ENCODE results near the gene PNPLA5. TPM values are rescaled to one million over a fixed set of nuclear protein-coding genes. Genes with fewer than 3 reads are reported as not detected.

PNPLA5 gene
- total RNA-seq, 1 experiment from 2014 or later = 5.3 TPM

DNA sequence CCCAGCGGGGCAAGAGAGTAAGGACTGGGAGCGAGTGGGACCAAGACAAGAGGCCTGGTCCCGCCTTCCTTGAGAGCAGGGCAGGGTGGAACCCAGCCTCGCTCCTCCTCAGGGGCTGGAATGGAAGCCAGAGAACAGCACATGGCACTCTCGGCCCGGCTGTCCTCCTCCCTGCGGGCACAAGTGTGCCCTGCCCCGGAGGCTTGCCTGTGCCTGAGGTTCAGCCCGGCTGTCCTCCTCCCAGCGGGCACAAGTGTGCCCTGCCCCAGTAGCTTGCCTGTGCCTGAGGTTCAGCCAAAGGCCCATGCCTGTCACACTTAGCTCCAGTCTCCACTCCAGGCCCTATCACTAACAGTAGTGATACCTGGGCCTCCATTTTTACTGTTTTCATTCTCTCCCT lies 53.7 kb downstream of the PNPLA5 start:
- Mint-ChIP-seq H3K27ac (no peak overlapping the region), H3K4me3 (no peak overlapping the region), H3K36me3 (peaks cover 7% of the 10 kb centered on the region; the same call in 1 of the 2 replicates), H3K4me1 (no peaks in the 10 kb centered on the region), H3K27me3 (ENCODE audit: low read depth) (no peaks in the 10 kb centered on the region), H3K9me3 (no peaks in the 10 kb centered on the region)
- ChIA-PET POLR2A (interaction anchor here (0.6 kb wide), 1 partner anchor 22 kb away, joined by 3 read pairs; no protein-coding TSS in a partner anchor), CTCF (no interaction called here)
- TF ChIP-seq, protein P1, sequence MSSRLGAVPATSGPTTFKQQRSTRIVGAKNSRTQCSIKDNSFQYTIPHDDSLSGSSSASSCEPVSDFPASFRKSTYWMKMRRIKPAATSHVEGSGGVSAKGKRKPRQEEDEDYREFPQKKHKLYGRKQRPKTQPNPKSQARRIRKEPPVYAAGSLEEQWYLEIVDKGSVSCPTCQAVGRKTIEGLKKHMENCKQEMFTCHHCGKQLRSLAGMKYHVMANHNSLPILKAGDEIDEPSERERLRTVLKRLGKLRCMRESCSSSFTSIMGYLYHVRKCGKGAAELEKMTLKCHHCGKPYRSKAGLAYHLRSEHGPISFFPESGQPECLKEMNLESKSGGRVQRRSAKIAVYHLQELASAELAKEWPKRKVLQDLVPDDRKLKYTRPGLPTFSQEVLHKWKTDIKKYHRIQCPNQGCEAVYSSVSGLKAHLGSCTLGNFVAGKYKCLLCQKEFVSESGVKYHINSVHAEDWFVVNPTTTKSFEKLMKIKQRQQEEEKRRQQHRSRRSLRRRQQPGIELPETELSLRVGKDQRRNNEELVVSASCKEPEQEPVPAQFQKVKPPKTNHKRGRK (CRISPR knock-in tag; IDR thresholded peaks at IDR 0.05; ENCODE audit: borderline replicate concordance) = no peak
- TF ChIP-seq, protein P2, sequence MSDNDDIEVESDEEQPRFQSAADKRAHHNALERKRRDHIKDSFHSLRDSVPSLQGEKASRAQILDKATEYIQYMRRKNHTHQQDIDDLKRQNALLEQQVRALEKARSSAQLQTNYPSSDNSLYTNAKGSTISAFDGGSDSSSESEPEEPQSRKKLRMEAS (CRISPR knock-in tag; IDR thresholded peaks at IDR 0.05) = no peak
- TF ChIP-seq, protein P3, sequence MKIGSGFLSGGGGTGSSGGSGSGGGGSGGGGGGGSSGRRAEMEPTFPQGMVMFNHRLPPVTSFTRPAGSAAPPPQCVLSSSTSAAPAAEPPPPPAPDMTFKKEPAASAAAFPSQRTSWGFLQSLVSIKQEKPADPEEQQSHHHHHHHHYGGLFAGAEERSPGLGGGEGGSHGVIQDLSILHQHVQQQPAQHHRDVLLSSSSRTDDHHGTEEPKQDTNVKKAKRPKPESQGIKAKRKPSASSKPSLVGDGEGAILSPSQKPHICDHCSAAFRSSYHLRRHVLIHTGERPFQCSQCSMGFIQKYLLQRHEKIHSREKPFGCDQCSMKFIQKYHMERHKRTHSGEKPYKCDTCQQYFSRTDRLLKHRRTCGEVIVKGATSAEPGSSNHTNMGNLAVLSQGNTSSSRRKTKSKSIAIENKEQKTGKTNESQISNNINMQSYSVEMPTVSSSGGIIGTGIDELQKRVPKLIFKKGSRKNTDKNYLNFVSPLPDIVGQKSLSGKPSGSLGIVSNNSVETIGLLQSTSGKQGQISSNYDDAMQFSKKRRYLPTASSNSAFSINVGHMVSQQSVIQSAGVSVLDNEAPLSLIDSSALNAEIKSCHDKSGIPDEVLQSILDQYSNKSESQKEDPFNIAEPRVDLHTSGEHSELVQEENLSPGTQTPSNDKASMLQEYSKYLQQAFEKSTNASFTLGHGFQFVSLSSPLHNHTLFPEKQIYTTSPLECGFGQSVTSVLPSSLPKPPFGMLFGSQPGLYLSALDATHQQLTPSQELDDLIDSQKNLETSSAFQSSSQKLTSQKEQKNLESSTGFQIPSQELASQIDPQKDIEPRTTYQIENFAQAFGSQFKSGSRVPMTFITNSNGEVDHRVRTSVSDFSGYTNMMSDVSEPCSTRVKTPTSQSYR (CRISPR knock-in tag; IDR thresholded peaks at IDR 0.05) = no peak
- TF ChIP-seq SMAD3 (CRISPR knock-in tag; IDR thresholded peaks at IDR 0.05; ENCODE audit: borderline replicate concordance) = no peak
- ATAC-seq (no peak), DNase-seq (ENCODE audit: low spot score) (no peak)

DNA sequence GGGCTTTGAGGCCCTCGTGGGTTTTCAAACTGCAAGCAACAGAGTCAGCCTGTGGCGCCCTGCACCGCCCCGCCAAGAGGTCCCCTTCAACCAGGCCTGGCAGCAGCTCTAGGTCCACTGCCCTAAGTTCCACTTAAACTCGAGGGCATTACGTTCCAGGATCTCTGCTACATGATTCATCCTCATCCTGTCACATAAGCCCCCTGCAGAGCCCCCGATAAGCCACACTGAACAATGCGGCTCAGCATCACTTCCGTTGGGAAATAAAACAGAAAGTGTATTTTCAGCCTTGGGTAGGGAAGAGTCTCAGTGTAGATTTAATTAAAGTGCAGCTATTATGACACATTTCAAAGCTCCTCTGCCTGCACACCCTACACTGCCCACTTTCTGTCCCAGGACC lies 54.1 kb downstream of the PNPLA5 start:
- H3K27ac Mint-ChIP-seq = no peak overlapping the region
- H3K27me3 Mint-ChIP-seq (ENCODE audit: low read depth) = no peaks in the 10 kb centered on the region
- no peak overlapping the region for H3K4me3 Mint-ChIP-seq
- no peaks in the 10 kb centered on the region for H3K4me1 Mint-ChIP-seq
- ATAC-seq = no peak
- CTCF ChIA-PET = no interaction called here
- H3K36me3 Mint-ChIP-seq = peaks cover 7% of the 10 kb centered on the region; the same call in 1 of the 2 replicates
- POLR2A ChIA-PET = interaction anchor here (0.5 to 0.6 kb wide), 2 partner anchors 22 to 171 kb away, joined by 3 to 6 read pairs; no protein-coding TSS in a partner anchor
- H3K9me3 Mint-ChIP-seq = no peaks in the 10 kb centered on the region
- DNase-seq (ENCODE audit: low spot score) = no peak
- TF ChIP-seq RORB (CRISPR knock-in tag; IDR thresholded peaks at IDR 0.05) (no peak), NR2C2 (CRISPR knock-in tag; IDR thresholded peaks at IDR 0.05) (no peak), NFATC4 (CRISPR knock-in tag; IDR thresholded peaks at IDR 0.05) (no peak), NR3C1 (CRISPR knock-in tag; conservative IDR thresholded peaks at IDR 0.05; ENCODE audit: low read depth) (no peak)

DNA sequence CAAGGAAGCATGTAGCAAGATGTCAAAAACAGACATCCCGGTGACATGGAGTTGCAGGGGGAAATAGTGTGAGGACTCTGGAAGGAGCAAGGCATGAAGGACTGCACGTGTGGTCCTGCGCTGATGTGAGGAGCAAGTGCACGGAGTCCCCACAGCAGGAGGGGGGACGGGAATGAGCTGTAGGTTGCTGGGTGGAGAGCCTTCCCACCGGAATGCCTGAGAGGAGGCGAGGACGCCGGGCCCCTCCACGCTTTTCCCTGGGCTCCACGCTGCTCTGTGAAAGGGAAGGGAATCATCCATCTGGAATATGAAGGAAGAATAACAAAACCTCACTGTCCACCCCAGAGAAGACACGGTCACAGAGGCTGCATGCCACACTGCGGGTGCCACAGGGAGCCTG lies 56.1 kb downstream of the PNPLA5 start:
- ATAC-seq (no peak), DNase-seq (ENCODE audit: low spot score) (no peak)
- Mint-ChIP-seq H3K9me3 (no peaks in the 10 kb centered on the region), H3K4me1 (no peaks in the 10 kb centered on the region), H3K36me3 (peaks cover 7% of the 10 kb centered on the region; the same call in 1 of the 2 replicates), H3K27ac (no peak overlapping the region), H3K4me3 (no peak overlapping the region), H3K27me3 (ENCODE audit: low read depth) (no peaks in the 10 kb centered on the region)
- POLR2A ChIA-PET = no interaction called here
- CTCF ChIA-PET = interaction anchor here (1.6 to 1.9 kb wide), 2 partner anchors 13 to 47 kb away, joined by 7 to 8 read pairs; no protein-coding TSS in a partner anchor
- TF ChIP-seq ZNF396 (CRISPR knock-in tag; IDR thresholded peaks at IDR 0.05; ENCODE audit: borderline replicate concordance) = no peak
- no peak for TF ChIP-seq ZNF138 (CRISPR knock-in tag; conservative IDR thresholded peaks at IDR 0.05)
- TF ChIP-seq, protein P1 (CRISPR knock-in tag; IDR thresholded peaks at IDR 0.05; ENCODE audit: borderline replicate concordance) = no peak
- TF ChIP-seq ZNF219 (CRISPR knock-in tag; IDR thresholded peaks at IDR 0.05; ENCODE audit: borderline replicate concordance) = no peak
- TF ChIP-seq OVOL2 (CRISPR knock-in tag; IDR thresholded peaks at IDR 0.05; ENCODE audit: borderline replicate concordance) = no peak
- no peak for TF ChIP-seq ATF1 (CRISPR knock-in tag; IDR thresholded peaks at IDR 0.05)
- TF ChIP-seq GABPB1 (CRISPR knock-in tag; IDR thresholded peaks at IDR 0.05) = no peak
- TF ChIP-seq GRHL2 (CRISPR knock-in tag; IDR thresholded peaks at IDR 0.05; ENCODE audit: insufficient replicate concordance, severe bottlenecking) = no peak
- TF ChIP-seq CREB1 (CRISPR knock-in tag; IDR thresholded peaks at IDR 0.05) = no peak
- no peak for TF ChIP-seq FOXK1 (CRISPR knock-in tag; IDR thresholded peaks at IDR 0.05)
- TF ChIP-seq, protein P3 (CRISPR knock-in tag; IDR thresholded peaks at IDR 0.05) = no peak
- TF ChIP-seq, protein P4, sequence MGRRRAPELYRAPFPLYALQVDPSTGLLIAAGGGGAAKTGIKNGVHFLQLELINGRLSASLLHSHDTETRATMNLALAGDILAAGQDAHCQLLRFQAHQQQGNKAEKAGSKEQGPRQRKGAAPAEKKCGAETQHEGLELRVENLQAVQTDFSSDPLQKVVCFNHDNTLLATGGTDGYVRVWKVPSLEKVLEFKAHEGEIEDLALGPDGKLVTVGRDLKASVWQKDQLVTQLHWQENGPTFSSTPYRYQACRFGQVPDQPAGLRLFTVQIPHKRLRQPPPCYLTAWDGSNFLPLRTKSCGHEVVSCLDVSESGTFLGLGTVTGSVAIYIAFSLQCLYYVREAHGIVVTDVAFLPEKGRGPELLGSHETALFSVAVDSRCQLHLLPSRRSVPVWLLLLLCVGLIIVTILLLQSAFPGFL (CRISPR knock-in tag; IDR thresholded peaks at IDR 0.05; ENCODE audit: borderline replicate concordance) = no peak
- TF ChIP-seq ESRRA (CRISPR knock-in tag; IDR thresholded peaks at IDR 0.05; ENCODE audit: borderline replicate concordance) = no peak
- no peak for TF ChIP-seq CBFB (CRISPR knock-in tag; IDR thresholded peaks at IDR 0.05; ENCODE audit: low read depth)
